OCI-LY3 (cell line): ENCODE data around the gene HKDC1.

ENCODE experiments used
- EZH2phosphoT487 ChIP-seq: fragments of 200-600 bp; shearing (Covaris generic); IDR thresholded peaks from 2 replicates; pipeline ENCODE4 v1.6.1; 2018; ENCODE audit warnings: antibody characterized with exemption, mixed run types, low read depth
- TF ChIP-seq, protein P1 (sequence below): fragments of 200-600, 300-600 bp; sonication (generic); IDR thresholded peaks from 2 replicates; pipeline ENCODE4 v1.5.1; 2014; ENCODE audit warnings: antibody characterized with exemption, low read length, low read depth

- TF ChIP-seq, protein P1, sequence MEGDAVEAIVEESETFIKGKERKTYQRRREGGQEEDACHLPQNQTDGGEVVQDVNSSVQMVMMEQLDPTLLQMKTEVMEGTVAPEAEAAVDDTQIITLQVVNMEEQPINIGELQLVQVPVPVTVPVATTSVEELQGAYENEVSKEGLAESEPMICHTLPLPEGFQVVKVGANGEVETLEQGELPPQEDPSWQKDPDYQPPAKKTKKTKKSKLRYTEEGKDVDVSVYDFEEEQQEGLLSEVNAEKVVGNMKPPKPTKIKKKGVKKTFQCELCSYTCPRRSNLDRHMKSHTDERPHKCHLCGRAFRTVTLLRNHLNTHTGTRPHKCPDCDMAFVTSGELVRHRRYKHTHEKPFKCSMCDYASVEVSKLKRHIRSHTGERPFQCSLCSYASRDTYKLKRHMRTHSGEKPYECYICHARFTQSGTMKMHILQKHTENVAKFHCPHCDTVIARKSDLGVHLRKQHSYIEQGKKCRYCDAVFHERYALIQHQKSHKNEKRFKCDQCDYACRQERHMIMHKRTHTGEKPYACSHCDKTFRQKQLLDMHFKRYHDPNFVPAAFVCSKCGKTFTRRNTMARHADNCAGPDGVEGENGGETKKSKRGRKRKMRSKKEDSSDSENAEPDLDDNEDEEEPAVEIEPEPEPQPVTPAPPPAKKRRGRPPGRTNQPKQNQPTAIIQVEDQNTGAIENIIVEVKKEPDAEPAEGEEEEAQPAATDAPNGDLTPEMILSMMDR = no peak
- no peak for TF ChIP-seq EZH2phosphoT487
These were observed 8.0 kb downstream of the HKDC1 start for GRCh38 chr10:69228151-69228550.
